GM13976 (cell line): ENCODE results near the gene NKD1.

Source experiments
- DNase-seq: peaks from one replicate; pipeline ENCODE4 v3.0.0; 2012; ENCODE audit warnings: low spot score
- CTCF ChIP-seq: IDR thresholded peaks from 2 replicates; pipeline ENCODE4 v1.5.1; 2012; ENCODE audit warnings: borderline replicate concordance, mild to moderate bottlenecking; ENCODE audit not compliant: insufficient read depth; ENCODE audit errors: extremely low read depth, missing control alignments, control extremely low read depth
- in situ Hi-C: fragments of 300-500 bp; cut with MboI; formaldehyde crosslinking; loops from one replicate; pipeline ENCODE4 v1.12.0; 2022; ENCODE audit warnings: low sequenced_read_pairs, mixed read lengths, inconsistent platforms; ENCODE audit not compliant: unreplicated experiment

NKD1 gene

GRCh38 chr16:50596762-50597450, 48.7 kb downstream of the NKD1 start:
- no peak for TF ChIP-seq CTCF
- no peak for DNase-seq
- in situ Hi-C loops, result no loop called here

DNA sequence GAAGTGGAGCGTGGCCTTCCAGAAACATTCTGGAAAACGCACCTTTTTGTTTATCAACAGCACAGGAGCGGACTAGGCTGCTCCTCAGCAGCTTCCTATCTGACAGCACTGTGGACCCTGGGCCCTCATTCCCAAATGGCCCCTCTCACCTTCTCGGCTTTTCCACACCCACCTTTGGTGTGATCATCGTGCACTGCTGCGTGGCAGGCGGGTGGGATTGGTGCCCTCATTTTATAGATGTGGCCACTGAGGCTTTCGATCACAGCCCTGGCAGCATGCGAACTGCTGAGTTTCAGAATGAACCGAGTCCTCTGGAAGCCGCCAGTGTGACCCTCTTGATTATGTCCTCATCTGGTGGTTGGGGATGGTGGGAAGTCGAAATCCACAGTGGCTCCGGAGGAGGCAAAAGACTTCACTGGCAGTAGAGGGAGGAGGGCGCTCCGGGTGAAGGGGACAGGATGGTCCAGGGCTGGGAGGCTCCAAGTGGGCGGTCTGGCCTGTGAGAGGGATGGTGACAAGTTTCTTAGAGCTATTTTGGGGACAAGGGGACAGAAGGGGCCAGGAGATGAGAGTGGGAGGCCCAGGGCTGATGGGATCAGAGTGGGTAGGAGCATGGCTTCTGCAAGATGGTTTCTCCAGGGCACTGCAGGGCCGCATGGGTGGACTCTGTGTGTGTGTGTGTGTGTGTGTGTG, 49.5 kb downstream of the NKD1 start:
- no peak for TF ChIP-seq CTCF

GRCh38 chr16:50598256-50598894, 50.2 kb downstream of the NKD1 start:
- no peak for DNase-seq
- TF ChIP-seq CTCF, result no peak
- in situ Hi-C loops, result no loop called here

More for the DNA sequence above, 49.5 kb downstream of the NKD1 start:
- DNase-seq, result no peak
- in situ Hi-C loops, result no loop called here

- TF ChIP-seq CTCF, result no peak
- in situ Hi-C loops, result no loop called here
- DNase-seq, result no peak
Measured at GRCh38 chr16:50598936-50599361, 50.8 kb downstream of the NKD1 start.

- DNase-seq, result no peak
- no peak for TF ChIP-seq CTCF
- in situ Hi-C loops, result no loop called here
Measured at GRCh38 chr16:50599494-50599893, 51.3 kb downstream of the NKD1 start.

GRCh38 chr16:50600582-50601283, 52.5 kb downstream of the NKD1 start:
- DNase-seq, result no peak
- no peak for TF ChIP-seq CTCF
- in situ Hi-C loops, result no loop called here
